Articular chondrocyte of knee joint (primary cell): ENCODE measurements around the gene DEFB129. TPM values are rescaled to one million over a fixed set of nuclear protein-coding genes. Genes with fewer than 3 reads are reported as not detected.

Source experiments
- total RNA-seq: library from RNA; depleted of rRNA; stranded (reverse); fragments of >200 nt; gene quantifications from 2 replicates; pipeline ENCODE4 v1.2.3, GENCODE V29; 2012

The DEFB129 gene
- not detected in 2 replicates for total RNA-seq

GRCh38 chr20:226958-227357 is at the start of gene DEFB129:
TSS of gene DEFB129 (plus strand) at chr20:227258. CDS start at chr20:227289, 31 bp downstream.

GRCh38 chr20:189611-190010 is 37.4 kb upstream of the DEFB129 start, which contains the start of gene DEFB128:
TSS of gene DEFB128 (minus strand) at chr20:189711. CDS start at chr20:189623, 88 bp downstream.

GRCh38 chr20:257419-257818 is 30.4 kb downstream of the DEFB129 start, which contains the start of gene DEFB132:
TSS of gene DEFB132 (plus strand) at chr20:257724. CDS start at chr20:257779, 55 bp downstream.

Other genes starting within 250 kb of the DEFB129 start
- gene DEFB125, start 139.6 kb upstream of the DEFB129 start, total RNA-seq = not detected in 2 replicates
- gene DEFB126, start 84.7 kb upstream of the DEFB129 start, total RNA-seq = not detected in 2 replicates
- gene DEFB127, start 69.8 kb upstream of the DEFB129 start, total RNA-seq = not detected in 2 replicates
- gene DEFB128, start 37.5 kb upstream of the DEFB129 start, total RNA-seq = not detected in 2 replicates
- gene DEFB132, start 30.5 kb downstream of the DEFB129 start, total RNA-seq = not detected in 2 replicates
- gene C20orf96, start 63.5 kb downstream of the DEFB129 start, total RNA-seq = 0.65 and 1.2 TPM in 2 replicates
- 6.8 and 10.6 TPM in 2 replicates for gene ZCCHC3, start 70.3 kb downstream of the DEFB129 start, total RNA-seq
- gene SOX12, start 98.3 kb downstream of the DEFB129 start, total RNA-seq = 3.4 and 4.8 TPM in 2 replicates
- 26.7 and 51.0 TPM in 2 replicates for gene NRSN2, start 119.9 kb downstream of the DEFB129 start, total RNA-seq
- 16.3 and 18.1 TPM in 2 replicates for gene TRIB3, start 153.5 kb downstream of the DEFB129 start, total RNA-seq
- gene RBCK1, start 181.0 kb downstream of the DEFB129 start, total RNA-seq = 49.4 and 51.7 TPM in 2 replicates
- gene TBC1D20, start 235.3 kb downstream of the DEFB129 start, total RNA-seq = 45.4 and 45.5 TPM in 2 replicates